Right lobe of liver (tissue), 6 donors: ENCODE data around the gene EFNB2. TPM values are rescaled to one million over a fixed set of nuclear protein-coding genes. Genes with fewer than 3 reads are reported as not detected.

Experiments used
- ATAC-seq, 4 donors: fragments of 200-7000 bp; cut with Tn5 transposase; one replicate each; pipeline ENCODE4 v1.9.1; 2020; ENCODE audit warnings: mild to moderate bottlenecking in 4 of 4, moderate library complexity in 4 of 4
- DNase-seq, 3 donors: peaks; one replicate each; pipeline ENCODE4 v3.0.0-alpha.2; 2020
- H3K27ac ChIP-seq, 3 donors: fragments of 200-600 bp; one replicate each; pipeline ENCODE4 v1.8.0; 2022
- H3K27me3 ChIP-seq, 2 donors: fragments of 200-600 bp; one replicate each; pipeline ENCODE4 v1.8.0; 2022
- H3K36me3 ChIP-seq, 4 donors: fragments of 200-600 bp; sonication (generic) in 1 of 4; one replicate each; pipeline versions ENCODE4 v1.5.1 to v1.8.0; 2017 to 2022; ENCODE audit warnings: control low read depth in 1 of 4
- H3K4me1 ChIP-seq, 4 donors: fragments of 200-600 bp; sonication (generic) in 1 of 4; one replicate each; pipeline versions ENCODE4 v1.5.1 to v1.8.0; 2017 to 2022; ENCODE audit warnings: control low read depth in 1 of 4
- H3K4me3 ChIP-seq, 3 donors: fragments of 200-600 bp; one replicate each; pipeline ENCODE4 v1.8.0; 2022
- H3K9me3 ChIP-seq, 4 donors: fragments of 200-600 bp; sonication (generic) in 1 of 4; one replicate each; pipeline versions ENCODE4 v1.5.1 to v1.8.0; 2017 to 2022; ENCODE audit warnings: control low read depth in 1 of 4
- CTCF ChIP-seq, 4 donors: fragments of 200-600 bp in 3 of 4; fragments of 450-650 bp in 1 of 4; IDR thresholded peaks; one replicate each; pipeline versions ENCODE4 v1.5.1 to v1.8.0; 2016 to 2022; ENCODE audit warnings: antibody characterized with exemption in 4 of 4, mild to moderate bottlenecking in 2 of 4
- POLR2A ChIP-seq: fragments of 450-650 bp; IDR thresholded peaks from one replicate; pipeline ENCODE4 v1.6.1; 2017; ENCODE audit warnings: antibody characterized with exemption, mild to moderate bottlenecking
- WGBS: methylation state at CpG from one replicate; pipeline ENCODE4 v1.1.6; 2018; ENCODE audit warnings: low coverage, low lambda C conversion rate; ENCODE audit not compliant: insufficient coverage; ENCODE audit errors: missing lambda C conversion rate; 5-methylcytosine and 5-hydroxymethylcytosine counted together
- intact Hi-C, 2 donors: fragments of 100-400 bp; cut with DNase I; formaldehyde crosslinking; loops; one replicate each; pipeline versions ENCODE4 v1.11.2 to v1.14.1; 2022
- total RNA-seq, 6 experiments: library from RNA; depleted of rRNA in 2 of 6; stranded (reverse); fragments of >200 nt in 2 of 6; fragmentation: NEBNext Ultra II Directional in 3 of 6; extraction: Animal tissue kit (Norgen Biotek cat#: 25700) in 3 of 6; gene quantifications; one replicate each; pipeline versions ENCODE4 v1.1.0 to v1.2.4, GENCODE V29; 2016 to 2023
- donor health status: DM: no; HTN: yes; CAD: no.
- donor health status: DM: no; HTN: no; CAD: no.
- donor health status: DM: no; HTN: no; CAD: no.
- donor health status: DM: no; HTN: yes; CAD: no.
- donor health status: DM: no; HTN: yes; CAD: no.

EFNB2 gene
- total RNA-seq, 6 experiments from 2014 or later, result 2.3 to 9.8 (median 3.9) TPM

DNA sequence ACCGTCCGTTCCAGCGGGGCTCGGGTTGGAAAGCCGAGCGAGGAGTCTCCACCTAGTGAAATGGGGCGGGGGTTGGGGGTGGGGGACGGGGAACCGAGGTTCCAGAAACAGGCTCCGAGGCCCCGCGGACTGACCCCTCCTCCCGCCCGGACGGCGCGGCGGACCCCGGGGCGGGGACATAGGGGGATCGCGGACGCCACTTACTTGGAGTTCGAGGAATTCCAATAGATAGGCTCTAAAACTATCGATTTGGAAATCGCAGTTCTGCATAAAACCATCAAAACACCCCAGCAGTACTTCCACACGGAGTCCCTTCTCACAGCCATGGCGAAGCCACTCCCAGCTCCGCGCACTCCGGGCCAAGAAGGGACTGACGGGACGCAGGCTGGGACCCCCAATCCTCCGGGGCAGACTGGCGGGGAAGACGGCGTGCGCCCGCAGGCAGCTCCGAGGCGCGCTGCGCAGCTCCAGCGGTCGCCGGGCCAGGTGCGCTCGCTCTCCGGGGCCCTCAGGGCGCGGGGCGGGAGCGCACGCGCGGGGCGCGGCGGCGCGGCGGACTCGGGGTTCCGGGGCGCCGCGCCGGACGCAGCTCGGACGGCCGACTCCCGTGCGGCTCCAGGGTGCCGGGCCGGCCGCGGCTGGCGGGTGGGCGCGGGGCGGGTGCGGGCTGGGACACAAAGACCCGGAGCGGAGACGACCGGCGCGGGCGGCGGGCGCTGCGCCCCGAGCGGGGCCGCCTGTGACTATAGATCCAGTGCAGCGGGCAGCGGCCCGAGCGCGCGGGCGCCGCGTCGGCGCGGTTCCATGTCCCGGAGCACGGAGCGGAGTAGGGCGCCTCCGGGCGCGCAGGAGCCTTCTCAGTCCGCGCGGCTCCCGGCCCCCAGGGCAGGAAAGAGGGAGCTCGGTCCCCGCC, 567 bp downstream of the EFNB2 start:
- peak in 1 of 3 donors; percentile 36 for DNase-seq

DNA sequence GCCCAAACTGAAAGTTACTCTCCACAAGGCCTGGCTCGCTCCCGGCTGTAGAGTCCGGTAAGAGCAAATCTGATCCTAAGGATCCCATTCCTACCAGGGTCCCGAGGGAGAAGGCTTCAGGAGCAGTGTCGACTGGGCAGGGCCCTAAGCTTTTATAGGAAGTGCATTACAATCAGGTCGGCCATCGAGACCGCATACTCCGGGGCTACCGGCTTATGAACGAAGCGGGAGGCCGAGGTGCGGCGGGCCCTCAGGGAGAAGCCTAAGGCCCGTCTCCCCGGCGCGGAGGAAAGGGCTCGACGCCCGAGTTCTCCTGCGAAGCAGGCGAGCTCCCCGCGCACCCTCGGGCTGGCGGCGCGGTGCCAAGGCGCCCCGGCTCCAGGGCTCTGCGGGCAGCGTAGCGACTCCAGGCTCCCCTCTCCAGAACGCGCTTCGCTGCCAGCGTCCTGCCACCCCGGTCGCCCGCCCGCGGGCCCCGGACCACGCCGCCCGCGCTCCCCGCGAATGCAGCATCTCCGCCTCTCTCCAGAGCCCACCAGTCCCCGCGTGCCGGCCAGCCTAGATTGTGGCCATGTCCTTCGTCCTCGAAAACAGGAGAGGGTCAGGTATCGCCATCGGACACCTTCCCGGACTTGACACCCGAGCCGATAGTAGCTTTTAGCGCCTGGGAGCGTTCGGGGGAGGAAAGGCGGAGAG, 1.4 kb downstream of the EFNB2 start:
- no peaks in the 10 kb centered on the region for H3K9me3 ChIP-seq
- no peaks in the 10 kb centered on the region for H3K36me3 ChIP-seq
- intact Hi-C loops, result no loop called here
- H3K27ac ChIP-seq, result peak overlapping the region; percentile 9 to 51 (median 35)
- H3K27me3 ChIP-seq, result peaks cover 0 to 8% of the 10 kb centered on the region in 2 donors
- WGBS, result 10% methylated on average over 7 of the region's 66 CpGs
- peak overlapping the region; percentile 37 to 68 (median 39) for H3K4me3 ChIP-seq
- DNase-seq (peak; percentile 53 to 62 (median 54)), ATAC-seq (no peak)
- no peak for TF ChIP-seq CTCF (IDR thresholded peaks at IDR 0.05)
- TF ChIP-seq POLR2A, result no peak
- H3K4me1 ChIP-seq, result peaks cover 0 to 21% (median 4%) of the 10 kb centered on the region in 4 donors

More for the DNA sequence above, 567 bp downstream of the EFNB2 start:
- 20% methylated on average over 1 of the region's 121 CpGs for WGBS
- H3K4me1 ChIP-seq, result peaks cover 0 to 21% (median 4%) of the 10 kb centered on the region in 4 donors
- H3K9me3 ChIP-seq, result no peaks in the 10 kb centered on the region
- H3K27me3 ChIP-seq, result peaks cover 0 to 8% of the 10 kb centered on the region in 2 donors
- no peaks in the 10 kb centered on the region for H3K36me3 ChIP-seq
- no peak for ATAC-seq
- H3K27ac ChIP-seq, result peak overlapping the region; percentile 9 to 74 (median 51)
- H3K4me3 ChIP-seq, result peak overlapping the region; percentile 53 to 68 (median 61)
- TF ChIP-seq POLR2A (no peak), CTCF (IDR thresholded peaks at IDR 0.05) (no peak)
- intact Hi-C loops, result no loop called here

DNA sequence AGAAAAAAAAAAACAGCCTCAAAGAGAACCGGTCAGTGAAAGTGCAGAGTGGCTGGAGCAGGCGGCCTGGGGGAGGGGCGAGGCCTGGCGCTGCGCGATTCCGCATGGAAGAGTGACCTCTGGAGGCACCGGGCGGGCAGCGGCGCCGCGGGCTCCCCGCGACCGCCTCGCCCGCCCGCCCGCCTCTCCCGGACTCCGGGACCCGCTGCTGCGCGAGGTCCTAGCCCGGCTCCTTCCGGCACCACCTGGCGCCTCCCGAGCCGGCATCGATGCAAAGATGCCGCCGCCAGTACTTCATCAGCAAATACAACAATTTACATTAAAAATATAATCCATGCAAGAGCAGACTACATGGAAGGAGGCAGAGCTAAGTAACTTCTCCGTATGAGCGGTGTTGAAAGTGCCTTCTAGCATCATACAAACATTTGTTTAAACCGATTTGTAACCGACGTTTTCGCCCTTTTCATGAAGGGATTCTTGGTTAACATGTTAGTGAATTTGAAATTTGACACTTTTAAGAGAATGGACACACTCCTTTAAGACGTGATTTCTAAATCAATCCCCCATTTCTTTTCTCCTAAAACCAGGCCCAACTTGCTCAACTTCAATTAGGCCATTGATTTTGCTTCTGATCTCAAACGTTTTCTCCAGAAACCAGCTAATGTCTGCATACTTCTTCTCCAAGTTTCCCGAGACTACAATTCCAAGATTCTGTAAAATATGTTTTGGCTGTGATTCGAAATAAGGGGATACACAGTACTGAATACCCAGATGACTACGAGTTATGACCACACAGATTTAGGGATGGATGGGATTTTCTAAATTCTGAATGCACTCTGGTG, 2.1 kb downstream of the EFNB2 start:
- intact Hi-C loops, result no loop called here
- H3K4me1 ChIP-seq, result peaks cover 0 to 21% (median 4%) of the 10 kb centered on the region in 4 donors

More for the DNA sequence above, 2.1 kb downstream of the EFNB2 start:
- peak overlapping the region; percentile 9 to 51 (median 35) for H3K27ac ChIP-seq
- no peaks in the 10 kb centered on the region for H3K36me3 ChIP-seq
- H3K27me3 ChIP-seq, result peaks cover 0 to 8% of the 10 kb centered on the region in 2 donors
- DNase-seq, result peak; percentile 82 to 87 (median 86)
- peak overlapping the region; percentile 37 to 68 (median 39) for H3K4me3 ChIP-seq
- peak; percentile 59 to 78 (median 70) for ATAC-seq
- WGBS, result 7% methylated on average over 20 of the region's 44 CpGs
- H3K9me3 ChIP-seq, result no peaks in the 10 kb centered on the region
- TF ChIP-seq POLR2A (no peak), CTCF (IDR thresholded peaks at IDR 0.05) (peak; percentile 29 to 75 (median 66))
